GM21447 (cell line): Measurements from ENCODE around the gene SLC2A1.

ENCODE experiments used
- ATAC-seq: cut with Tn5 transposase; IDR thresholded peaks from one replicate; pipeline ENCODE4 v1.9.1; 2021; ENCODE audit not compliant: unreplicated experiment

Gene SLC2A1

DNA sequence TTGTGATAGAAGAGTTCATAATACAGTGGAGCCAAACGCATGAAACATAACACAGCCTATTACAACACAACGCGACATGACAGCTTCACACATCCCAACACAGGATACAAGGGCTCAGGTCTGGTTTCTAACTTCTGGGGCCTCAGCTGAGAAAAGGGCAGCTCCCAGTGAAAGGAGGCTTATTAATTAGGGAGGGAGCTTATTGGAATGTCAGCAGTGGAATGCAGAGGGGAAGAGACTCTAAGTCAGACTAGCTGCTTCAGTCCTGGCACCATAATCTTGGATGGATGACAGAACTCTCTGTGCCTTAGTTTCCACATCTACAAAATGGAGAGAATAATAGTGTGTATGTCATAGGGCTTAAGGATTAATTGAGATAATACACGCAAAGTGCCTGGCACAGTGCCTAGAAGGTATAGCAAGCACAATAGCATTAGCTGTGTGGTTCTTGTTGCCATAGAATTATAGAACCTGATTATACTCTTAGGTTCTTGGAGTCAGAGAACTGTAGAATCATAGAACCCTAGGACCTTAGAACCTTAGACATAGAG lies 22.7 kb upstream of the SLC2A1 start:
- no peak for ATAC-seq

GRCh38 chr1:42979896-42980800 lies 21.5 kb upstream of the SLC2A1 start:
- no peak for ATAC-seq

DNA sequence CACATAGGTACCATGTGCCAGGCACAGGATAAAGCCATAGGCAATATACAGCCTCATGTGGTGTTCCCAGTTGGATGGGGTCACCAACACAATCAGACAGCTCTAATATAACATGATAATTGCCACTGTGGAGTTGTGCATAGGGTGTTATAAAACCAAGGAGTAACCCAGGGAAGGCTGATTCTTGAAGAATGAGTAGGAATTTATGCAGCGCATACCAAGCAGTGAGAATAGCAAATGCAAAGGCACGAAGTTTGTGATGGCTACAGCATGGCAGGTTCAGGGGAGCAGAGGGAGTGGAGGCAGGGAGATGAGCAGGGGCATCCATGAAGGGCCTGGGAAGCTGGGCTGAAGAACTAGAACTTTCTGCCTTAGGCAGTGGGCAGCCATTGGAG lies 20.4 kb upstream of the SLC2A1 start:
- no peak for ATAC-seq

DNA sequence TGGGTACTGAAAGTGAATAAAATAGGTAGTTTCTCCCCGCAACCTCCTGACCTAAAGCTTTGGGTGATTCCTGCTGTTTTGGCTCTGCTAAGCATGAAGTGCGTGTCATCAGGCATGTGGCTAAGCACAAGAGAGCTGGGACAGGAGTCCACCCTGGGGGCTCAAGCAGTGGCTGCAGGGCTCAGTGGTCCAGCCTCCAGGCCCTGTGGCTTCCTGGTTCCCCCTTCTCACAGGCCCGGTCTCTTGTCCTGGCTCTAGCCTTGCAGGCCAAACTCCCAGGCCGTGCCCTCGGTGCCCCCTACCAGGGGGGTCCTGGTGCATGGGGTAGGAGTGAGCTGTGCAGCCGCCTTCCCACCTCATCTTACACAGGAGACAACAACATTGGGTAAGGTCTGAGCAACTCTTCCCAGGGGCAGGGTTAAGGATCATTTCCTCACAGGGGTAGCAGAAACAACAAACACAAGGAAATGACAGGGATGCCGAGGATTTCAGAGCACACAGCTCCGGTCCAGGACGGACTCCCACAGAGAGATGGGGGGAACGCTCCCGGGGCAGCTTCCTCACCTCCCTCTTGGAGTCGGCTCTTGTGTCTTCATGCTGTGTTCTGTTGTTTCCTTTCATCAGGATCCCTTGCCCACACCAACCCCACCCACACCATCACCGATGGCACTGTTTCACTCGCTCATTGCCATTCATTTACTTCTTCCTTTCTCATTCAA lies 19.8 kb upstream of the SLC2A1 start:
- no peak for ATAC-seq

DNA sequence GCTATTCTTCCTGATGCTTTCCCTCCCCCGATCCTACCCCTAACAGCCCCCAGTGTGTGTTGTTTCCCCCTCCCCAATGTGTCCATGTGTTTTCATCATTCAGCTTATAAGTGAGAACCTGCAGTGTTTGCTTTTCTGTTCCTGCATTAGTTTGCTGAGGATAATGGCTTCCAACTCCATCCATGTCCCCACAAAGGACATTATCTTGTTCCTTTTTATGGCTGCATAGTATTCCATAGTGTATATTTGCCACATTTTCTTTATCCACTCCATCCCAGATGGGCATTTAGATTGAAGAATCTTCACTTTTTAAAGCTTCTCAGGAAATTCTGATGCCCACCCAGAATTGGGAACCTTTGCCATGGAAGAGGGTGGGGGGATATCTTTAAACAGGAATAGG lies 19.0 kb upstream of the SLC2A1 start:
- no peak for ATAC-seq

GRCh38 chr1:42975561-42976225 lies 17.0 kb upstream of the SLC2A1 start:
- ATAC-seq = no peak

DNA sequence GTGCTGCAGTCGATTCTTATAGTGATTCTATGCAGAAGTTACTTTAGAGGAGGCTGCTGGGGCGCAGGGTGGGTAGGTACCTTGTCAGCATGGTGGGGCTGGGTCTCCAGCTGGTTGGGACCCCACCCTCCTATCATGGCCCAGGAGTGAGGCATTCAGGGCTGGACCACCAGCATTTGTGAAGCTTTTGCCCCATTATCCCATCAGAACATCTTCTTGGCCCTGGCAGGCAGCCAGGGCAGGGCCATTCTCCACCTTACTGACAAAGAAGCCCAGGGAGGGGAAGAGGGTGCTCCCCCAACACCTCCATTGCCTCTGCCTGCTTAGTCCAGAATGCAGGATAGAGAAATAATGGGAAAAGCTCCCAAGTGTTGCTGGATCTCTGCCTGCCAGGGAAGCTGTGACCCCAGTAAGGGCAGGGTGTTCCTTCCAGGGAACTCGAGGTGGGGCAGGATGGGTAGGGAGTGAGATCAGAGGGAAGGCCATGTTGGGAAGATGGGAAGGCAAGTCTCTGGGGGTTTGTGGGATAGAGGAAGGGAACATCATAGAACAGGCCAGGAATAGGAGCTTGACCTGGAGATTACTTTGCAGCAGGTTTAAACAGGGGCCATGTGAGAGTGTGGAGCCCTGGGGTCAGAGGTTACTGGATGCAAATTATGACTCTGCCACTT lies 16.2 kb upstream of the SLC2A1 start:
- no peak for ATAC-seq

DNA sequence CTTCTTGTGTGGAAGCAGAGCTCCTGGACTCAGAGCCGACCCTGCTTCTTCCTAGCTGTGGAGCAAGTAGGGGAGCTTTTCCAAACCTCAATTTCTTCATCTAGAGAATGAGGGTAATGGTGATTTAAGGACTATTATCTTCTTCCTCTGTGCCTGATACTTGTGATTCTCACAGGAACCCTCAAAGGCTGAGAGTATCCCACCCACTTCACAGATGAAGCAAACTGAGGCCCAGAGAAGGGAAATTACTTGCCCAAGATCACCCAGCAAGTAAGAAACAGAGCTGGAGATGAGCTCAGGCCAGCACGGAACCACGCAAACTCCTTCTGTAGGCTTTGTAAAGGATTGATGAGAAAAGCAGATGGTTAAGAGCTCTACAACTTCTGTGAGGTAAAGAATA lies 15.1 kb upstream of the SLC2A1 start:
- no peak for ATAC-seq

DNA sequence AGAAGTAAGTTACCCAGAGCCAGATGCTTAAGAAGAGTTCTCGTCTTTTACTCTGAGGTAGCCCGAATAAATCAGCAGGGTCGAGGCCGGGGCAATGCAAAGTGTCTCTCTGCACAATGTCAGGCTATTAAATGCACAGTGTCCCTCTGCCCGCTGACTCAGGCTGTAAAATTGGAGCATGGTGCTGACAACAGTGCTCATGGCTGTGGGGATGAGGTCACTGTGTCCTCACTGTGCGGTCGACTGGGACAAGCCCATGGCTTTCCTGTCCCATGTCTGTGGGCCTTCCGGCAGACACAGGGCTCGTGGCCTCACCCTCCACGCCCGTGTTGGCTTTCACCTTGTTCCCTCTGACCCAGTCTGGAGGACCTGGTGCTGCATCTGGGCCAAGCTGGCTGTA lies 14.6 kb upstream of the SLC2A1 start:
- no peak for ATAC-seq

- no peak for ATAC-seq
Observed at GRCh38 chr1:42971841-42972291, 13.2 kb upstream of the SLC2A1 start.

- ATAC-seq = no peak
Observed at GRCh38 chr1:42970143-42970542, 11.5 kb upstream of the SLC2A1 start.

DNA sequence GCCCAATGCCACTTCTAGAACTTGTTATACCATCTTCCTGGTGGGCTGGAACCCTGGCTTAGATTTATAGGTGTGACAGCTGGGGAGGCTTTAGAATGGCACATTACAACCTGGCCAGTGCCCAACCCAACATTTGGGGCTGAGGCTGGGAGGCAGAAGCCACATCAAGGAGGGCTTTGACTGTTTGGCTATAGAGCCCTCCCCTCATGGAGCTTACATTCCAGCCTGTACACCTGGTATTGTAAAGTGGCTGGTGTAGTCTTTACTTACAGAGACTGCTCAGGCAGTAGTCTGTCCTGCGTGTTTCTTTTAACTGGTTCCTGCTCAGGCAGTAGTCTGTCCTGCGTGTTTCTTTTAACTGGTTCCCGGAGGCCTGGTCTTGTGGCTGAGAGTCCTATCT lies 10.0 kb upstream of the SLC2A1 start:
- ATAC-seq = no peak

DNA sequence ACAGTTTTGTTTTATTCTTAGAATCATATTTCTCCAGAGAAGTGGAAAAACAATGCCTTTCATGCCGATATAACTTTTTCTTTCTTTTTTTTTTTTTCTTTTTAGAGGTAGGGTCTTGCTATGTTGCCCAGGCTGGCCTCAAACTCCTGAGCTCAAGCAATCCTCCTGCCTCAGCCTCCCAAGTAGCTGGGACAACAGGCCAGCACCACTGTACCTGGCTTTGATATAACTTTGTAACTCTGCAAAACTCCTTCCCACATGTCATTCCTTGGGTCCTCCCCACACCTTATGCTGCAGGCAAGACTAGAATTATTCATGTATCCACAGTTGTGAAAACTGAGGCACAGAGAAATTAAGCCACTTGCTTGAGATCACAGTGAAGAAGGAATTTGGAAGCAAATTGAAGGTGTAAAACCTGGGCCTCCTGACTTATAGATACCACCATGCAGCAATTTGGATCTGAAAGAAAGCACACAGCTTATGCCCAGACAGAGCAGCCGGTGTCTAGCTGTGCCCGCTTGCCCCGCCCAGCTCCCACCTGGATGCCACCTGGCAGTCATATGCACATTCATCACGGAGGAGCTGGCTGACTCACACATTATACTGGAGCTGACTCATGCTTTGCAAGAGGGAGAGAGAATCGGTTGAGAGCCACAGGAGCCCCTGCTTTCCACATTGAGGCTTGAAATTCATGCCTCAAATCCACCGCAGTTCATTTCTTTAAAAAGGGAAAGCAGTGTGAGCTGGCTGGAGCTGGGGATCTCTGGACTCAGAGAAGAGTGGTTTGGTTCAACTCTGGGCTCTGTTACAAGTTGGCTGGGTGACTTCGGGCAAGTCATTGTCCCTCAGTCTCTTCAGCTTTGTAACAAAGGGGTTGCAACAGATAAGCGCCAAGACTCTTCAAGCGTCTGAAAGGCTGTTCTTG lies 8.3 kb upstream of the SLC2A1 start:
- no peak for ATAC-seq

GRCh38 chr1:42965378-42965777 lies 6.7 kb upstream of the SLC2A1 start:
- no peak for ATAC-seq

GRCh38 chr1:42964044-42964812 lies 5.6 kb upstream of the SLC2A1 start:
- ATAC-seq = no peak

DNA sequence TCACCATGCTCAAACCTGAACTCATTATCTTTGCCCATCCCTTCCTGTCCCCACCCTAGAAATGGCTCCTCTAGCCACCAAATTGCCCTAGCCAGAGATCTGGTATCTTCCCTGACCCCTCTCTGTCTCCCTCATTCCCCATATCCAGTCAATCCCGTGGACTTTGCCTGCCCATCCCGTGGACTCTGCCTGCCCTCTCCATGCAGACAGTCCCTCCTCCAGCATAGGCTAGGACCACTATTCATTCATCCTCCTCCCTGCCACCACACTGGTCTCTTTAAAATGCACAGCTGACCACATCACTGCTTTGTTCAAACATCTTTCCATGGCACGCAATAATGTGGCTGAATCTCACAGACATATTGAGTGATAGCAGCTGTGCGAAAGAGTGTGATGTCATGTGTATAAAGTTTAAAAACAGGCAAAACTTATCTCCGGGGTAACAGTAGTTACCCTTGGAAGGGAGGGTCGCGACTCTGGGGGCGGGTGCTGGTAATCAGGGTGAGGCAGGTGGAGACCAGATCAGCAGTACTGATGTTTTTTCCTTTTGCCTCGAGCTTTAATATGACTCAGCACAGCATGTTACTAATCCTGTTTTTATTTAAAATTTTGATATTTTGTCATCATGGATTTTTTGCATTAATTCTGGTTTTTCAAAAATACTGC lies 4.8 kb upstream of the SLC2A1 start:
- no peak for ATAC-seq

DNA sequence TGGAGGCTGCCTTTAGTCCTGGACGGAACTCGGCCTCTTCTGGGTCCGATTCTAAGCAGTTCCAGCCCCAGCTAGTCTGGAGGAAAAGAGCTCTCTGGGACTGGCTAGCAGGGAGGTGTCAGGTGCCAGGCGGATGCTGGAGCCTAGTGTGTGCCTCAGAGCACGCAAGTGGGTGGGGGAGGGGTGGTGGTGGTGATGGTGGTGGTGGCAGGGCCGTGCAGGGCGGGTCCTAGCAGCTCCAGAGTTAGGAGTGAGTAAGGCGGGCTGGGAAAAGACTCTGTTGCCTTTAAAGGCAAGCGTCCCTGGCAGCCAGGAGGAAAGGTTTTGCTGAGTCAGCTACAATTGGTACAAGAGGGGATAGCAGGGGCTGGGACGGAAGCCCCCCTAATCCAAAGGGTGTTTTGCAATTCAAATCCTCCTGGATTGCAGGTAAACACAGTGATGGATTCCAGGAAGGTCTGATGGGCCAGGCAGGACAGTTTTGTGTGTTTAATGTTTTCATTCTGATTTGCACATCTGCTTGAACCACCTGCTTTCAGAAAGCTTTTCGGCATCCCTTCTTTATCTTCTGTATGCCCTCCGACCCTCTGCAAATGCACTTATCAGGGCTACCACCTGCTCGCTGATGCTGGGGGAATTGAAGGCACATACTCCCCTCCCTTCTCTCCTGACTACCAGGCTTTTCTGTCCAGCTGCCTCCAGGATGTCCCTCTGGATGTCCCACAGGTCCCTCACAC lies 4.1 kb upstream of the SLC2A1 start:
- ATAC-seq = no peak
